GM18508 (cell line): Measurements from ENCODE around the gene EGF.
"Not testable (repeated sequence)": the region's sequence is repeated elsewhere in the genome, so short reads cannot be mapped to it uniquely, and the experiment has no call there.

Experiments
- ATAC-seq: cut with Tn5 transposase; IDR thresholded peaks from one replicate; pipeline ENCODE4 v1.9.1; 2021; ENCODE audit warnings: moderate number of reproducible peaks; ENCODE audit not compliant: insufficient read depth, unreplicated experiment

The EGF gene

DNA sequence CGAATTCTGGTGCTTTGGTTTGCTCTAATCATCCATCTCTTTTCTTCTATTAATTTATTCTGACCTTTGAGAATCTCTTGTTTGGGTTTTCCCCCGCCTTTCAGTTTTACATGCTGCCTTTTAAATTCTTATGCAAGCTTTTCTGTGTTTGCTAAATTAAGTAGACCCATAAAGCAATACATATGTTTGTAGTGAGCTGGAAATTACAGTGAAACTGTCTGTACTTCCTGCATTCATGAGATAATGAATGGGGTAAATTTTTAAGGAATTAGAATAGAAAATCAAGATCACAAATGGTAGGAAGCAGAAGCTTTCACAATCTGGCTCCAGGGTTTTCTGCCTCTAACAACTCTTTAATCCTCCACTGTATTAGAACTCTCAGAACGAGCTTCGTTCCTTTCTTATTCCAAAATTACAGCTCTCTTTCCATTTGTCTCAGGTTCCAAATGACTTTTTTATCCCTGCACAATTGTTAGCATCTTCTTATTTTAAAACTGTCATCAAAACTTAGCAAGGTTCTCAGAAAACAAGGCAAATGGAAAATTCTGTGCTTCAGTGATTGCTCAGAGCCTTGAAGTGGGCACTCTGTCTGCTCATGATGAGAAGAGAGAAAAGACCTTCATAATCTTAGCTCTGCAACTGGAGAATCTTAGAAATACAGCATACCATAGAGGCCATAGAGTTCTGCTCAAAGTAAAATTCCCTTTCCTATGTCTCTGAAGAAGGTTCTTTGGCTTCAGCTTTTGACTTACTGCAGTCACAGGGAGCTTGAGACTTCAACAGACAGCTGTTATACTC lies 108.2 kb downstream of the EGF start:
- no peak for ATAC-seq

DNA sequence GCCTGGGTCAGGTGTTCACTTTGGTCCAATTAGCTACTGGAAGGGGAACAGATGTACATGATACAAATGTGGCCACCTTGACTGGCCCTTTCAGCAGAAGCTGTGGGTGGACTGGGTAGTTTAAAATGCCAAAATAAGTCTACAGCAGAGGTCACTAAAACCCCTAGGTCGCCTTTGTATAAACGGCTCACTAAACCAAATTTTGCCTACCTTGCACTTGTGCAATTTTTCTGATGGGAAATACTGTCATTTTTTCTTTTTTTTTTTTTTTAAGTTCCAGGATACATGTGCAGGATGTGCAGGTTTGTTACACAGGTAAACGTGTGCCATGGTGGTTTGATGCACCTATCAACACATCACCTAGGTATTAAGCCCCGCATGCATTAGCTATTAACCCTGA lies 109.8 kb downstream of the EGF start:
- ATAC-seq, result no peak

DNA sequence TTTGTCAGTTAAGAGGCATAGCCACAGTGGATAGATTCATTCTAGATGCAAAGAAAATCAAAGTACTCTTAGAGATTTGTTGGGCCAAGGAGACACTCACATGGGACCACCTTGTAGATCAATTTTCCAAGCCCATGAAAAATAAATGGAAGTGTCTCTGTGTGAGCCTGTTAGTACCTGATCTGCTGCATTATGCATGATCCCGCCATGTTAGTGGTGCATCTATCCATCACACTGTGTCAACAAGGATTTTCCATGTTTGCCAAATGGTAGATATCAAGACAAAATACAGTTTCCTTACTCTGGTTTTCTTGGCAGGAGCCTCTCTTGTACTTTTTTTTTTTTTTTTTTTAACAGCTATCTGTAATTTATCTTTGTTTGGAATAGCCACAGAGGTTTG lies 112.4 kb downstream of the EGF start:
- no peak for ATAC-seq

DNA sequence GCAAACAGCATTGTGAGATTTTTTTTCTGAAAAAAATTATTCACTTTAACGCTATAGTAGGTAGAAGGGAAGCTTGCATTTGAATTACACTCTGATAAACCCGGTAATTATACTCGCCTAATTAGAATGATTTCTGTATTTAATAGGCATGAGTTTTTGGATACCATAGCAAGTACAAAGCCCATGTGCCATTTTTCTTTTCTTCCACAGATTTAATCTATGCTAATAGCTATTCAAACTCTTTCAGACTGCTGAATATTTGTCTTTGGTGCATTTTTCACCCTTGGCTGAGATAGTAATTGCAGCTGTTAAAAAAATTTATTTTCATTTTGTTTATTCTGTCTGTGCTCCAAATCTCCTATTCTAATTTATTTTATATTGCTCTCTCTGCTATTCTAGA lies 113.0 kb downstream of the EGF start:
- ATAC-seq, result no peak

DNA sequence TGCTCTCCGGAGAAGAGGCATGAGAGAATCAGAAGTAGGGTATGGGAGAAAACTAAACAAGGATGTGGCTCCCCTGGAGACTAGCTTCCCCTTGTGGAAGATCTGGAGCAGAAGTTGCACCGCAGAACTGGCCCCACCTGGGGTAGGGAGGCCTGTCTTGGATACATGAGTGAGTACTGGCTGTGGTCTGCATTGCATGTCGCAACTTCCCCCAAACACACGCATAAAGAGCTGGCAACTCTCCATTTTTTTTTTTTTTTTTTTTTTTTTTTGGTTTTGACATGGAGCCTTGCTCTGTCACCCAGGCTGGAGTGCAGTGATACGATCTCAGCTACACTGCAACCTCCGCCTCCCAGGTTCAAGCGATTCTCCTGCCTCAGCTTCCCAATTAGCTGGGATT lies 119.9 kb downstream of the EGF start:
- no peak for ATAC-seq

DNA sequence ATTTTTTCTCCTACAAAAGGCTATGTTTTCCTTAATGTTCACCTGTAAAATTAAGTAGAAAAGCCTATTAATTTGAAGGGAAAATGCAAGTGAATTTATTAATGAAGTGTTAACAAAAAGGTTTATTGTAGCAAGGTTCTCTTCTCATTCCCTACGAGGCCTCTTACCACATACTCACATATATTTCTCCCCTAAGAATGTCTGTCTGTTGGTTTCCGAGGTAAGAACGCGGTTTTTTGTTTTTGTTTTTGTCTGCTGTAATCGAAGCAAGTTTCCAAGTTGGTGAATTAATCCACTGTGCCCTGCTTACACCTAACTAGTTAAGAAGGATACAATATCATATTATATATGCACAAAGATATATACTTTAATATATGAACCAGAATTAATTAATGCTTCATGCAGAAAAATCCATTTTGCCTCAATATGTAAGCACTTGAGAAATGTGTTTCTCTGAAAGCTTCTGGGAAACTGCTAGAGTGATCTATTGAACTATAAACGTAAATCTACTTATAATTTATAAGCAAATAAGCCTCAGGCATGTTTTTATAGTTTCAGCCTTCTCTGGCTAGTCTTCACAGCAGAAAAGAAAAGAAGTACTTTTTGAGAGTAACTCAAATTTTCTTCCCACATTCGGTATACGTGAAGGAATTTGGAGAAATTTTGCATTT lies 120.8 kb downstream of the EGF start:
- no peak for ATAC-seq

DNA sequence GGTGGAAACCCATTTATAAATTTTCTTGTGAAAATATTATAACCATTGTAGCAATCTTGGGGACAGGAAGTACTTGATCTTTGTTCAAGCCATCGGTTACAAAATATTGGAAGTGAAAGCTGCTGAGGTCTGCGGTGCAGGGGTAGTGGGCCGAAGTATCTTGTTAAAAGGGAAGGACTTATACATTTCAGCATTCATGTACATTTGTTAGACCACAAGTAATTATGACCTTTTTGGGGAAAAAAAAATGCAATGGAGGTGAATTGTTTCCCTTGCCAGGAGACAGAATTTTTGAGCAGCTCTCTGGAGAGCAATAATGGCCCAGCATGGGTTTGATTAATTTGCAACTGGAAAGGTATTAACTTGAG lies 121.3 kb downstream of the EGF start:
- ATAC-seq, result peak; percentile 98

DNA sequence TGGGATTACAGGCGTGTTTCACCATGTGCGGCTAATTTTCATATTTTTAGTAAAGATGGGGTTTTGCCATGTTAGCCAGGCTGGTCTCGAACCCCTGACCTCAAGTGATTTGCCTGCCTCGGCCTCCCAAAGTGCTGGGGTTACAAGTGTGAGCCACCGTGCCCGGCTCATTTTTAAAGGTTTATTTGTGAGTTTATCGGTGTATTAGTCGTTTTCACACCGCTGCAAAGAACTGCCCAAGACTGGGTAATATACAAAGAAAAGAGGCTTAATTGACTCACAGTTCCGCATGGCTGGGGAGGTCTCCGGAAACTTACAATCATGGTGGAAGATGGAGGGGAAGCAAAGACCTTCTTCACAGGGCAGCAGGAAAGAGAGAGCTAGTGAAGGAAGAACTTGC lies 126.5 kb downstream of the EGF start:
- not testable (repeated sequence) for ATAC-seq

DNA sequence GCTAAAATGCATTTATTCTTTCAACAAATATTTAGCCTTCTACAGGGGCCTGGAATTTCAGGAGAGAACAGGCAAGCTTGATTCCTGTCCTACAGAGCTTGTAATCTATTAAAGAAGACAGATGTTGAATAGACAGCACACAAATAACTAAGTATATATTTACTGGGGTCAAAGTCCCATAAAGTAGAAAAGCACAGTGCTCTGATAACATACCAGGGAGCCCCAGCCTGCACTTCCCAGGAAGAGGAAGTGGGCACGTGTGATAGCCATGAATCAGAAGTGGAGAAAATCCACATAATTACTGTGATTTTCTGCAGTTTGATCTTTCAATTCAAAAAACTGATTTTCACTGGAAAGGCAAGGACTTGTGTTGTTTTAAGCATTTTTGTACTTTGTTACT lies 129.1 kb downstream of the EGF start:
- no peak for ATAC-seq

DNA sequence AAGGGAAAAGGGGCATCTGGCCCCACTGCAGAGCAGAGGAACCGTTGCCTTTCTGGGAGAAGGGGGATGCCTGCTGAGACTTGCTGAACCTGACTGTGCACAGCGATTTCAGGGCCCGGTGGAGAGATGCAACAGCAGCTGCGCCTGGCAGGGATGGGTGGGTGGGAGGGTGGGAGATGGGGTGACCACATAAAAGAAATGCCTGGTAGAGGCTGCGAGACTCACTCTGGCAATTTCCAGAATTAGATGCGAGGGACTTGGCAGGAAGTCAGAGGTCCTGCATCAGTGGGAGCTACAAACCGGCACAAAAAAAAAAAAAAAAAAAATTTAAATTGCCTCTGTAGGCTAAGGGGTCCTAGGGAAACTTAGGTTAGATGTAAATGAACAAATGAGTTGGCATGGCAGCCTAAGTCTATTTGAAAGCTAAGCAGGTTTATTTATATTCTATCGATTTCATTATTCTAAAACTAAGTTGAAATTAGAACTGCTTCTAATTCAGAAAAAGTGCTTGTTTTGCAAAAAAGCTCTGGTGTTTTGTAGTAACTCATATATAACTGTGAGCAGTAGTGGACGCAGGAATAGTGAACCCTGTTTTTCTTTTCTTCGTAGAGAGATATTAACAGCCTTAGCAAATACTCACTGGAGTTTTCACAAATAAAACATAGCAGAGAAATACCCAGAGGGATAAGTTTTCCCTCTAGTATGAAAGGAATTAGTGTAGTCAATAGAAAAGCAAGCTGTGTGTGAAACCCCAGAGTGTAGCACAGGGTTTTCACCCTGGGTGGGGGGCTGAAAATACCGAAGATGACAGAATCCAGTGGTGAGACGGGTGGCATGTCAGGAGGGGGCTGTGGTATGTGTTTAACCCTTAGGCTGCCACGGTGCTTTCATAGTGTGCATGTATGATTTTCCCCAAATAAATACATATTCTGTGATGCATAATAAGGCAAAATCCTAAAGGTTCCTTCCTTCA lies 130.1 kb downstream of the EGF start:
- no peak for ATAC-seq

DNA sequence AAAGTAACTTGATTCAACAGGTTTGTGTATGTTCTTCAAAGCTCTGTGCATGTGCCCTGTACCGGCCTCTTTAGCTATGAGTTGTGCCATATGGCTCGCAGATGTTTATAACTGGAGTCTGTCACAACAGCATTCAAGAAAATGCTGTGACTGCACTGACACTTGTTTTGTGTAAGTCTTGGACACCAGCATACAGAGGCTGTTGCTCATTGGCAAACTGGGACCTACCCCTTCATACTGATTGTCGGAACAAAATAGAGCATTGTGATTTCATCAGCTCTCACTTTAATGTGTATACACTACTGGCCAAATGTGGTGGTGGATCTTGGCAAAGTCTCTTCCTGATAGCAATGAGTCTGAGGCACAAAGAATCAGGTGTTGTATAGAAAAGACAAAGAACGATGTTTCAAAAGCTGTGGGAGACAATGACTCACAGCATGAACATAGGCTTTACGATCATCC lies 133.9 kb downstream of the EGF start:
- ATAC-seq, result no peak

DNA sequence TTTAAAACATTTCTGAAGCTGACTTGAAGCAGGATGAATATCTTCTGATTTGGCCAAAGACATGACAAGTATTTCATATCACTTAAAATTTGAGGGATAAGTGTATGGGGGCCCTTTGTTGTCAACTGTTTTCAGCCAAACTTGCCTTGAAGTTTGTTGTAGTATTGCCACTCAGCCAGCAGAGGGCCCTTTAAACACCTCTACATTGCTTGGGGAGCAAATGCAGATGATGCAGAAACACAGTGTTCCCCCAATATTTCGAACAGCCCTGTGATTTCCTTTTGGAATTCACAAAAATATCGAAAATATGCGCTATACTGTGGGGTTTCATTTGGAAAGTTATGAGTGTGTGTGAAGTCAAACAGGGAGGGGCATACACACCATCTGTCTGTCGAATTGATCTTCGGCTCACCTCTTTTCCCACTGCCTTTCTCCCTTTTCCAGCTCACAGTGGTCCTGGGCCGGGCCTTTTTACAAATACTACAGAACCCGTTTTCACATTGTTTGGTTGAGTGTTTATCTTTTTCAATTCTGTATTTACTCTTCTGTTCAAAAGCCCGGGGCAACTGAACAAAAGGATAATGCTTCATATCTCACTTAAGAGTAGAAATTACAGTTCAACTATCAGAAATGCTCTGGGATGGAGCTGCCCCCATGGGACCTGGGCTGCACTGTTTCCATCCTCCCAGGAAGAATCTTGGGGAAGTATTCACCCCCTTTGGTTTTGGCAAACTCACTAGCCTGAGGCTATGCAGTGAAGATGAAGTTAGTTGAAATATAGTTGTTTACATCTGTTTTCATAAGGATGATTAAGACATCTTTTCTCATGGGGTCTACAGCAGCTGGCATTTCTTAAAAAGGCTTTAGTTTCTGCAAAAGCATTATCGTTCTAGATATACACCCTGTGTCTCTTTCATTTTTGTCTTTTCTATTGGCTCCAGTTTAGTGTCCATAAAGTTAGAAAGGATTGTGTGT lies 137.6 kb downstream of the EGF start:
- peak; percentile 51 for ATAC-seq

DNA sequence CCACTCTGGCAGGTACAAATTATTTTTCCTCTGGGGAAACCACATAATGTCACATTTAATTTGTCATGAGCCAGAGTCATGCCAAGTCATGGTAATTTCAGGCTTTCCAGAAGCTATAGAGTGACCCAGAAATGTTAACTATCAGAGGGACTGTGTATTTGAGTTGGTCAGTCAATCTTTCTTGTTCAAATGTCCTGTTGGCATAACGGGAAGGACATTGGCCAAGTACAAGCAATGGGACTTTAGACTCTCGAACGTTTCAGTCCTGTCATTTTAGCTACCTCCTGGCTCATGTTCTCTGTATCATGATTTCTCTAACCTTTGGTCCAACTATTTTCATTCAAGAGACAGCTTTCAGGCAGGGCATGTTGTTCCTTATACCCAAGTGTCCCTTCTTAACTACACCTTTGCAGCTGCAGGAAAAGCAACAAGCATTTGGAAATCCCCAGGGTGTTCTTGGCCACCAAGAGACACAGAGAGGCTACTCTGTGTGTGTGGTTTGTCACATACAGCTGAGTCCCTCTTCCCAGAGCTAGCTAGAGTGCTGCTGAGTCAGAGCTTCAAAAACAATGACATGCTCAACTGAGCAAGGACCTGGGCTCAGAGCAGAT lies 142.6 kb downstream of the EGF start:
- peak; percentile 72 for ATAC-seq

DNA sequence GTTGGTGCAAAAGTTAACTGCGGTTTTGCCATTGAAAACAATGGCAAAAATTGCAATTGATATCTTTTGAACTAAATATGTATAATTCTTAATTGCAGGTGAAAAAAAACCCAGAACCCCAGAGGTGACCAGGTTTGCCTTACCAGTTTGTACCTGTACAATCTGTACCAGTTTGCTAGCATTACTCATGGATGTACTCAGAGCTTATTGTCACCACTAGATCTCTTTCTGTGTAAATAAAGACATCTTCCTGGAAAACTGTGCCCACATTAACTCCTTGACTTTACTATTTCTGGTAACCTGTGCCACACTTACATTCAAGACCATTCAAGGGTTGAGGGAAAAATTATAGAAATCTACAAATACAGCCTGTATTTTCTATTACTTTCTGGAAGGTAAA lies 146.0 kb downstream of the EGF start:
- ATAC-seq, result no peak

DNA sequence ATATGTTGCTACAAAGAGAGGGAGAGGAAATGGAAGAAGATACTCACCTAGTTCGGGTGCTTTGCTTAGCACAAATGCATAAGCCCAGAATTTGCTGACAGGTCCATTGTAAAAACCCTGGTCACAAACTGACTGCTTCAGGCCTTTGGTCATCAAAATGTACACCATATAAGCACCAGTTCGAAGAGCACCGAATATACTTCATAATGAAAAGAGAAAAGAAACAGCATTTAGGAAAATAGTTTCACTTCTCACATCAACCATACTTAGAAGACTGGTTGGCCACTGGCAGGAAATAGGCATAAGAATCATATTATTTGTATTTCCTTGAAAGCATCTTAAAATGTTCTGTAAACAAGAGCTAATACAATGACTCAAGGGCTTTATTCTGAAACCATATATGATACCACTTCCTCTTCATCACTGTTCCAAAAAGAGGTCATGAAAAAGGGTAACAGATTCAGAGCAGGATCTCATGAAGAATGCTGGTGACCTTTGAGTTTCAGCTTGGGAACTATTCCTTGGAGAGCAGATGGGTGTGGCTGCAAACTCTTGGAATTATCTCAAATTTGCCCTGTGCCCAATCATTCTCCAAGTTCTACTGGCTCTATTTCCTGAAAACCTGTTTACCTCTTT lies 147.0 kb downstream of the EGF start:
- ATAC-seq, result peak; percentile 75

DNA sequence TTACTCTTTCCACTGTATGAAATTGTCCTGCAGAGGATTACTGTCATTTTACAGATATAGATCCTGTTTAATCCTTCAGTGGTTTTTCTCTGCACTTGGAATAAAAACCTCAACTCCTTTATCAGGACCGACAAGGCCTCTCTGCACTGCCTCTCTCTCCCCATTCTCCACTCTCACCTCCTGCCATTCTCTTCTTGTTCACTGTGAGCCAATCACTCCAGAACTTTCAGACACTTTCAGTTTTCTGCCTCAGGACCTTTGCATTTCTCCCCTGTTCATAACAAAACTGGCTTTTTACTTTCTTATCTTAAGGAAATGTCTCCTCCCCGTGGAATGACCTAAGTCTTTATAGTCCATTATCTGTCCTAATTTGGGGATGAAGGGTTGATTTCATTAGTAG lies 148.4 kb downstream of the EGF start:
- no peak for ATAC-seq
